ENCODE data around the gene DPP6. TPM values are rescaled to one million over a fixed set of nuclear protein-coding genes. Genes with fewer than 3 reads are reported as not detected.

DPP6 gene
- total and polyA plus RNA-seq, 9 of the 15 experiments (the other 6 are each of a cell fraction or from before 2014, with no cell fraction given): not detected

DNA sequence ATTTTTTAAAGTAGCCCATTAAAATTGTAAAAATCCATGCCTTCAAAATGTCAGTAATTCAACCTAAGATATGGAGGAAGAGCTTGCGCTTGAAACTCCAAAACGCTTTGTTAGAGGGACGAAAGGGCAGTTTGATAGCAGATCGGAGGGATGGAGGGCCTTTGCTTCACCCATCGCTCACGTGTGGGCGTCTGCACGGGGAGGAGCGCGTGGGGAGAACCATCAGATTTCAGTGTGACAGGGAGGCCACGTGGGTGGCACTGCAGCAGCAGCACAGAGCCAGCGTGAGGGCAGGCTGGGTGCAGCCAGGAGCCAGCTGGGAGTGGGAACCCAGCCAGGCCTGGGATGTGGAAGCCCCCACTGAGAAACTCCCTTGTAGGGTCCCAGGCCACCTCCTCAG, 625.3 kb downstream of the DPP6 start (continued):
- TF ChIP-seq POLR3A (IDR thresholded peaks at IDR 0.05; ENCODE audit: borderline replicate concordance, extremely low read depth, insufficient read depth, insufficient read length) (no peak), ZNF778 (CRISPR knock-in tag; IDR thresholded peaks at IDR 0.05) (no peak), CSDE1 (IDR thresholded peaks at IDR 0.05) (no peak), ZNF707 (CRISPR knock-in tag; conservative IDR thresholded peaks at IDR 0.05) (no peak), HNRNPUL1 (IDR thresholded peaks at IDR 0.05; ENCODE audit: low read length) (no peak), ADNP (tag; IDR thresholded peaks at IDR 0.05) (no peak), GTF2E2 (tag; IDR thresholded peaks at IDR 0.05) (no peak), FOXM1 (IDR thresholded peaks at IDR 0.05; ENCODE audit: low read depth) (no peak), FOXM1 (CRISPR knock-in tag; IDR thresholded peaks at IDR 0.05; ENCODE audit: low read depth) (no peak), RHOXF2B (CRISPR knock-in tag; conservative IDR thresholded peaks at IDR 0.05) (no peak; the same call in 1 of the 2 replicates), ZFP1 (CRISPR knock-in tag; IDR thresholded peaks at IDR 0.05) (no peak), MTF1 (CRISPR knock-in tag; IDR thresholded peaks at IDR 0.05; ENCODE audit: borderline replicate concordance) (no peak), MYBL2 (IDR thresholded peaks at IDR 0.05; ENCODE audit: low read depth) (no peak), MYBL2 (CRISPR knock-in tag; IDR thresholded peaks at IDR 0.05; ENCODE audit: borderline replicate concordance) (no peak), ERF (CRISPR knock-in tag; IDR thresholded peaks at IDR 0.05) (0 out of 2 replicates have a peak, but pooled peaks have one; percentile 28)
- TF ChIP-seq, protein P1, sequence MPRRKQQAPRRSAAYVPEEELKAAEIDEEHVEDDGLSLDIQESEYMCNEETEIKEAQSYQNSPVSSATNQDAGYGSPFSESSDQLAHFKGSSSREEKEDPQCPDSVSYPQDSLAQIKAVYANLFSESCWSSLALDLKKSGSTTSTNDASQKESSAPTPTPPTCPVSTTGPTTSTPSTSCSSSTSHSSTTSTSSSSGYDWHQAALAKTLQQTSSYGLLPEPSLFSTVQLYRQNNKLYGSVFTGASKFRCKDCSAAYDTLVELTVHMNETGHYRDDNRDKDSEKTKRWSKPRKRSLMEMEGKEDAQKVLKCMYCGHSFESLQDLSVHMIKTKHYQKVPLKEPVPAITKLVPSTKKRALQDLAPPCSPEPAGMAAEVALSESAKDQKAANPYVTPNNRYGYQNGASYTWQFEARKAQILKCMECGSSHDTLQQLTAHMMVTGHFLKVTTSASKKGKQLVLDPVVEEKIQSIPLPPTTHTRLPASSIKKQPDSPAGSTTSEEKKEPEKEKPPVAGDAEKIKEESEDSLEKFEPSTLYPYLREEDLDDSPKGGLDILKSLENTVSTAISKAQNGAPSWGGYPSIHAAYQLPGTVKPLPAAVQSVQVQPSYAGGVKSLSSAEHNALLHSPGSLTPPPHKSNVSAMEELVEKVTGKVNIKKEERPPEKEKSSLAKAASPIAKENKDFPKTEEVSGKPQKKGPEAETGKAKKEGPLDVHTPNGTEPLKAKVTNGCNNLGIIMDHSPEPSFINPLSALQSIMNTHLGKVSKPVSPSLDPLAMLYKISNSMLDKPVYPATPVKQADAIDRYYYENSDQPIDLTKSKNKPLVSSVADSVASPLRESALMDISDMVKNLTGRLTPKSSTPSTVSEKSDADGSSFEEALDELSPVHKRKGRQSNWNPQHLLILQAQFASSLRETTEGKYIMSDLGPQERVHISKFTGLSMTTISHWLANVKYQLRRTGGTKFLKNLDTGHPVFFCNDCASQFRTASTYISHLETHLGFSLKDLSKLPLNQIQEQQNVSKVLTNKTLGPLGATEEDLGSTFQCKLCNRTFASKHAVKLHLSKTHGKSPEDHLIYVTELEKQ (CRISPR knock-in tag; IDR thresholded peaks at IDR 0.05): no peak
- TF ChIP-seq, protein P2, sequence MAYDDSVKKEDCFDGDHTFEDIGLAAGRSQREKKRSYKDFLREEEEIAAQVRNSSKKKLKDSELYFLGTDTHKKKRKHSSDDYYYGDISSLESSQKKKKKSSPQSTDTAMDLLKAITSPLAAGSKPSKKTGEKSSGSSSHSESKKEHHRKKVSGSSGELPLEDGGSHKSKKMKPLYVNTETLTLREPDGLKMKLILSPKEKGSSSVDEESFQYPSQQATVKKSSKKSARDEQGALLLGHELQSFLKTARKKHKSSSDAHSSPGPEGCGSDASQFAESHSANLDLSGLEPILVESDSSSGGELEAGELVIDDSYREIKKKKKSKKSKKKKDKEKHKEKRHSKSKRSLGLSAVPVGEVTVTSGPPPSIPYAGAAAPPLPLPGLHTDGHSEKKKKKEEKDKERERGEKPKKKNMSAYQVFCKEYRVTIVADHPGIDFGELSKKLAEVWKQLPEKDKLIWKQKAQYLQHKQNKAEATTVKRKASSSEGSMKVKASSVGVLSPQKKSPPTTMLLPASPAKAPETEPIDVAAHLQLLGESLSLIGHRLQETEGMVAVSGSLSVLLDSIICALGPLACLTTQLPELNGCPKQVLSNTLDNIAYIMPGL (CRISPR knock-in tag; IDR thresholded peaks at IDR 0.05): no peak
- TF ChIP-seq, protein P3, sequence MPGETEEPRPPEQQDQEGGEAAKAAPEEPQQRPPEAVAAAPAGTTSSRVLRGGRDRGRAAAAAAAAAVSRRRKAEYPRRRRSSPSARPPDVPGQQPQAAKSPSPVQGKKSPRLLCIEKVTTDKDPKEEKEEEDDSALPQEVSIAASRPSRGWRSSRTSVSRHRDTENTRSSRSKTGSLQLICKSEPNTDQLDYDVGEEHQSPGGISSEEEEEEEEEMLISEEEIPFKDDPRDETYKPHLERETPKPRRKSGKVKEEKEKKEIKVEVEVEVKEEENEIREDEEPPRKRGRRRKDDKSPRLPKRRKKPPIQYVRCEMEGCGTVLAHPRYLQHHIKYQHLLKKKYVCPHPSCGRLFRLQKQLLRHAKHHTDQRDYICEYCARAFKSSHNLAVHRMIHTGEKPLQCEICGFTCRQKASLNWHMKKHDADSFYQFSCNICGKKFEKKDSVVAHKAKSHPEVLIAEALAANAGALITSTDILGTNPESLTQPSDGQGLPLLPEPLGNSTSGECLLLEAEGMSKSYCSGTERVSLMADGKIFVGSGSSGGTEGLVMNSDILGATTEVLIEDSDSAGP (CRISPR knock-in tag; IDR thresholded peaks at IDR 0.05): no peak
- TF ChIP-seq, protein P4, sequence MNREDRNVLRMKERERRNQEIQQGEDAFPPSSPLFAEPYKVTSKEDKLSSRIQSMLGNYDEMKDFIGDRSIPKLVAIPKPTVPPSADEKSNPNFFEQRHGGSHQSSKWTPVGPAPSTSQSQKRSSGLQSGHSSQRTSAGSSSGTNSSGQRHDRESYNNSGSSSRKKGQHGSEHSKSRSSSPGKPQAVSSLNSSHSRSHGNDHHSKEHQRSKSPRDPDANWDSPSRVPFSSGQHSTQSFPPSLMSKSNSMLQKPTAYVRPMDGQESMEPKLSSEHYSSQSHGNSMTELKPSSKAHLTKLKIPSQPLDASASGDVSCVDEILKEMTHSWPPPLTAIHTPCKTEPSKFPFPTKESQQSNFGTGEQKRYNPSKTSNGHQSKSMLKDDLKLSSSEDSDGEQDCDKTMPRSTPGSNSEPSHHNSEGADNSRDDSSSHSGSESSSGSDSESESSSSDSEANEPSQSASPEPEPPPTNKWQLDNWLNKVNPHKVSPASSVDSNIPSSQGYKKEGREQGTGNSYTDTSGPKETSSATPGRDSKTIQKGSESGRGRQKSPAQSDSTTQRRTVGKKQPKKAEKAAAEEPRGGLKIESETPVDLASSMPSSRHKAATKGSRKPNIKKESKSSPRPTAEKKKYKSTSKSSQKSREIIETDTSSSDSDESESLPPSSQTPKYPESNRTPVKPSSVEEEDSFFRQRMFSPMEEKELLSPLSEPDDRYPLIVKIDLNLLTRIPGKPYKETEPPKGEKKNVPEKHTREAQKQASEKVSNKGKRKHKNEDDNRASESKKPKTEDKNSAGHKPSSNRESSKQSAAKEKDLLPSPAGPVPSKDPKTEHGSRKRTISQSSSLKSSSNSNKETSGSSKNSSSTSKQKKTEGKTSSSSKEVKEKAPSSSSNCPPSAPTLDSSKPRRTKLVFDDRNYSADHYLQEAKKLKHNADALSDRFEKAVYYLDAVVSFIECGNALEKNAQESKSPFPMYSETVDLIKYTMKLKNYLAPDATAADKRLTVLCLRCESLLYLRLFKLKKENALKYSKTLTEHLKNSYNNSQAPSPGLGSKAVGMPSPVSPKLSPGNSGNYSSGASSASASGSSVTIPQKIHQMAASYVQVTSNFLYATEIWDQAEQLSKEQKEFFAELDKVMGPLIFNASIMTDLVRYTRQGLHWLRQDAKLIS (CRISPR knock-in tag; IDR thresholded peaks at IDR 0.05): no peak
